SK-MEL-5 (cell line): Measurements from ENCODE around the gene RNF13. TPM values are rescaled to one million over a fixed set of nuclear protein-coding genes. Genes with fewer than 3 reads are reported as not detected.

Experiments used
- DNase-seq: peaks from one replicate; pipeline ENCODE4 v3.0.0-alpha.2; 2016; ENCODE audit warnings: low read depth, low spot score
- in situ Hi-C: cut with HindIII; loops from 2 replicates; pipeline ENCODE4 v1.10.0; 2016; ENCODE audit warnings: low sequenced_read_pairs, high pct_unique_total_duplicates, low pct_unique_long_range_greater_than_20kb
- total RNA-seq: library from RNA; depleted of rRNA; stranded (reverse); fragments of >200 nt; shearing (Covaris generic); gene quantifications from 2 replicates; pipeline ENCODE4 v1.2.3, GENCODE V29; 2014

RNF13 gene
- total RNA-seq, 1 experiment from 2014 or later, result 141 TPM

DNA sequence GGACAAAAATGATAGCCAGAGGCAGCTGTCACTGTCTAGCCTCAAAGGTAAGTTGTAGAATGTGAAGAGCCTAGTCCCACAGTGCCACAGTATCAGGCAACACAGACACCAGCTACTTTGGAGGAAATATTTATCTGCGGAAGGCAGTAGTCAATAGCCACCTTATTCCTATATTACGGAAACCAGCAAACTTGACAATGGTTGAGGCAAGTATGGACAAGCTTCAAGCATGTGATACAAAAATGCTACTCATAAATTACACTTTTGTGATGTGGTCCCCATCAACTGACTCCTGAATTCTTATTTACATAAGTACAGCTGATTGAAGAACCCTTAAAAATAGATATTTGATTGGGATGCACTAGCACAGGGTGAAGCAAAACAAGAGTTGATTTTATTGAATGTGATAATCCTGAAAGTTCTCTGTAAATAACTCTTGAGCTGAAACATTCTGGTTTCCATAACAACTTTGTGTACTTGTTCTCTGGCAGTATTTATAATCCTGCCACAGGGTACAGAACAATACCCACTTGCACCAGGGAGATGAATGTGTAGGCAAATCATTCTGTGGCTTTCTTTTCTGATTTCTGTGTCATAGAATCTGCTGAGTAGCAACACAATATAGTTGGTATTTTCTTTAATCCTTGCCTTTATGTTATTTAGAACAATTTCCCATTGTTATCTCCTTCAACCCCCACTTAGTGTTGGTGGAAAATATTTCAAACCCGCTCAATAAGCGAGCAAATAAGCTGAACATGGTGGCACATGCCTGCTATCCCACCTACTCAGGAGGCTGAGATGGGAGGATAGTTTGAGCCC, 20.4 kb upstream of the RNF13 start, which contains the start of gene ANKUB1:
Gene ANKUB1, minus strand, starts transcription at position 103 of the 819 bp plus-strand sequence. CDS start 188 bp downstream, outside the sequence.
- in situ Hi-C loops, result no loop called here
- DNase-seq, result no peak

DNA sequence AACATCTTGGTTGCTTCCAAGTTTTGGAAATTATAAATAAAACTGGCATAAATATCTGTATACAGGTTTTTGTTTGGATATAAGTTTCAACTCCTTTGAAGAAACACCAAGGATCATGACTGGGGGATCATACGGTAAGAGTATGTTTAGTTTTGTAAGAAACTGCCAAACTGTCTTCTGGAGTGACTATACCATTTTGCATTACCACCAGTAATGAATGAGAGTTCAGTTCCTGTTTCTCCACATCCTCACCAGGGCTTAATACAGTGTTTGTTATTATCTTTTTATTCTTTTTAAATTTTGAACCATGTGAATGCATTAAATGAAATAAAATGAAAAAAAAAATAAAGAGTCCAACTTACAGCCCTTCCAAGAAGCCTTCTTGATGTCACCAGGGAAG, 17.0 kb upstream of the RNF13 start:
- in situ Hi-C loops, result no loop called here
- DNase-seq, result no peak

DNA sequence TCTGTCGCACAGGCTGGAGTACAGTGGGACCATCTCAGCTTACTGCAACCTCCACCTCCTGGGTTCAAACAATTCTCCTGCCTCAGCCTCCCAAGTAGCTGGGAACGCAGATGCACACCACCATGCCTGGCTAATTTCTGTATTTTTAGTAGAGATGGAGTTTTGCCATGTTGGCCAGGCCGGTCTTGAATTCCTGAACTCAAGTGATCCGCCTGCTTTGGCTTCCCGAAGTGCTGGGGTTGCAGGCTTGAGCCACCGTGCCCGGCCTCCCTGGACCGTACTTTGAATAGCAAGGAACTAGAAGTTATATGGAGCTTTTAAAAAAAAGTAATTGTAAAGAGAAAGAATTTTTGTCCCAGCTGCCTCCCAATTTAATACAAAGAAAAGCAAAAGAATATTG, 12.3 kb upstream of the RNF13 start:
- DNase-seq, result no peak
- in situ Hi-C loops, result no loop called here

- in situ Hi-C loops, result no loop called here
- no peak for DNase-seq
Observed at GRCh38 chr3:149801195-149801594, 11.8 kb upstream of the RNF13 start.

- in situ Hi-C loops, result no loop called here
- no peak for DNase-seq
Observed at GRCh38 chr3:149801639-149802038, 11.4 kb upstream of the RNF13 start.

DNA sequence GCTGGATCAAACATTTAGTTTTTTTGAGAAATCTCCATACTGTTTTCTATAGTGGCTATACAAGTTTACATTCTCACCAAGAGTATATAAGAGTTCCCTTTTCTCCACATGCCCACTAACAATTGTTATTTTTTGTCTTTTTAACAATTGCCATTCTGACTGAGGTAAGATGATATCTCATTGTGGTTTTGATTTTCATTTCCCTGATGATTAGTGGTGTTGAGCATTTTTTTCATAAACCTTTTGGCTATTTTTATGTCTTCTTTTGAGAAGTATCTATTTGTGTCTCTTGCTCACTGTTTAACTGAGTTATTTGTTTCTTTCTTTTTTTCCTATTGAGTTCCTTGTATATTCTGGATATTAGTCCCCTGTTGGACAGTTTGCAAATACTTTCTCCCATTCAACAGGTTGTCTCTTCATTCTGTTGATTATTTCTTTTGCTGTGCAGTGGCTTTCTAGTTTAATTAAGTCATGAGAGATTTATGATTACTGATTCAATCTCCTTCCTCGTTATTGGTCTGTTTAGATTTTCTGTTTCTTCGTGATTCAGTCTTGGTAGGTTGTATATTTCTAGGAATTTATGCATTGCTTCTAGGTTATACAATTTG, 6.7 kb upstream of the RNF13 start:
- in situ Hi-C loops, result no loop called here
- no peak for DNase-seq

- in situ Hi-C loops, result no loop called here
- peak; percentile 84 for DNase-seq
Observed at GRCh38 chr3:149808209-149808829, 4.7 kb upstream of the RNF13 start.

GRCh38 chr3:149809699-149810098, 3.3 kb upstream of the RNF13 start:
- in situ Hi-C loops, result no loop called here
- DNase-seq, result no peak

DNA sequence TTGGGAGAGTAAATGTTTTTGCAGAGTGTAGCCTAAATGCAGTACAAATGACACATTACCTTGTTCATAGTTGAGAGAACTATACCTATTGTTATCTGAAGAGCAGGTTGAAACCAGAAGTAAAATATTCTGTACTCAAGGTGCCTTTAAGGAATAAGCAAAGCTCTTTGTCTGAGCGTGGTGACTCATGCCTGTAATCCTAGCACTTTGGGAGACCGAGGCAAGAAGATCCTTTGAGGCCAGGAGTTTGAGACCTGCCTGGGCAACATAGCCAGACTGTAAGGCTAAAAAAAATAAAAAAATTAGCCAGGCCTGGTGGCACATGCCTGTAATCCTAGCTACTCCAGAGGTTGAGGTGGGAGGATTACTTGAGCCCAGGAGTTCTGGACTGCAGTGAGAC, 2.2 kb upstream of the RNF13 start:
- DNase-seq, result no peak
- in situ Hi-C loops, result no loop called here

DNA sequence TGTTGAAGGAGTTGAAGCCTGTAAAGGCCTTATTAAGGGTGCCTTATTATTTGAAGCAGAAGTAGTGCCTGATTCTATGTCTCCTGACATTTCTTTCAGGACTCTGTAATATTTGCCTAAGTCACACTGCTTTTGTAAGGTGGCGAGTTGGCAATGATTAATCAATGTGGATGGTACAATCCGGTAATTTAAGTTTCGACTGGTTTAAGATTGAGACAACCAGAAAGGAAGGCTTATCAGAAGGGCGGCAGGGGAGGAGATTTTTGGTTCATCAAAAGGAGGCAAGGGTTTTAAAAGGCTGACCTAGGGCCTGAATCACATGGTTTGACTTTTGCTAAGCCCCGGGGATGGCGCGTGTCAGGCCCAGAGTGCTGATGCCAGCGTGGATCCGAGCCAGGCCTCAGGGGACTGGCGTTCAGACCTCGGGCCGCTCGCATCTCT, 830 bp upstream of the RNF13 start:
- DNase-seq, result no peak
- in situ Hi-C loops, result no loop called here

- DNase-seq, result peak; percentile 62
- in situ Hi-C loops, result no loop called here
Observed at GRCh38 chr3:149813367-149814281, 609 bp downstream of the RNF13 start.

GRCh38 chr3:149815321-149815720, 2.3 kb downstream of the RNF13 start:
- in situ Hi-C loops, result no loop called here

GRCh38 chr3:149815728-149816127, 2.7 kb downstream of the RNF13 start:
- DNase-seq, result no peak
- in situ Hi-C loops, result no loop called here

More at GRCh38 chr3:149815321-149815720, 2.3 kb downstream of the RNF13 start:
- DNase-seq, result no peak

DNA sequence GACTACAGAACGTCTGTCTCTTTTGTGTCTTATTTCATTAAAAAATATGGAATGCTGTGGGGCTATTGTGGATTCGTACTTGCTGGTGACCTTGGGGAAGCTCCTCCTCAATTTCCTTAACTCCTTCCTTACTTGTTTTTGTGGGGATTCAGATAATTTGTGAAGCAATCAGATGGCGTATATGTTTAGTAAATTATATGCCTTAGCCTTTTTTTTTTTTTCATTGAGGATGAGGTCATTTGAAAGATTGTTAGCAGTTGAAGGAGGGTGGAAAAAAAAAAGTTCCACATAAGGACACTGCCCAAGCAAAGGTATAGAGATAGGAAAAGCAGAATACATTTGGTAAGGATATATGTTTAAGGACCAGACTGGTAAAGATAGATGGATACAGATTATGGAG, 3.3 kb downstream of the RNF13 start:
- in situ Hi-C loops, result no loop called here

DNA sequence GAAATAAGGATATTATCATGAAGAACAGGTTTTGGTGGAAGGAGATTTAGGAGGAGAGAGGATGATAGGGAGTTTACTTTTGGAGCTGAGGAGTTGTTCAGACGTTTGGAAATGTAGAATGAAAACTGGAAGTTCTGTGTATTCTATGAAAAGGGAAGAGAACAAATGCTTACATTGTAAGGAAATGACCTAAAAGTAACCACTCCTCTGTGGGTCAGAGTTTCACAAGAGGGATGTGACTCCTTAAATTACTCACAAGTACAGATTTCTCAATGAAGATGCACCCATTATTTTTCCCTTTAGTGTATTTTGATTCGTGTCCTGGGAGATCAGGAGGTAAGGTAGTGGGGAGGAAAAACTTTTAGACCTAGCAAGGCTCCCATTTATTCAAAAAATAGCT, 4.0 kb downstream of the RNF13 start:
- in situ Hi-C loops, result no loop called here
- peak; percentile 74 for DNase-seq

More for the DNA sequence above, 3.3 kb downstream of the RNF13 start:
- no peak for DNase-seq

DNA sequence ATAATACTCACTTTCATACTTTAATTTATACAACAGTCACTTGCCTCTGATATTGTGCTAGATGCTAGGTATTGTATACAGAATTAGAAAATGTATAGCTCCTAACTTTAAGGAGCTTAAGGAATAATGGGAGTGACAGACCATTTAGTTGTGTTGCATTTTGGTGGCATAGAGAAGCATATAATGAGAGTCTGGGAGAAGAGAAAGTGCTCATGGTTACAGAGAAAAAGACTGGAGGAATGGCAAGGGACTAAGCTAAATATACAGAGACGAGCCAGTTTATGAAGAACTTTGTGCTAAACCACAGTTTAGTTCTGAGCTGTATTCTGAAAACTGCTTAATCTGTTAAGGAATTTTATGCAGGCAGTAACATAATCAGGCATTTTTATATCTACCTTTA, 6.4 kb downstream of the RNF13 start:
- DNase-seq, result no peak
- in situ Hi-C loops, result no loop called here

- in situ Hi-C loops, result no loop called here
- no peak for DNase-seq
Observed at GRCh38 chr3:149820183-149820582, 7.2 kb downstream of the RNF13 start.

DNA sequence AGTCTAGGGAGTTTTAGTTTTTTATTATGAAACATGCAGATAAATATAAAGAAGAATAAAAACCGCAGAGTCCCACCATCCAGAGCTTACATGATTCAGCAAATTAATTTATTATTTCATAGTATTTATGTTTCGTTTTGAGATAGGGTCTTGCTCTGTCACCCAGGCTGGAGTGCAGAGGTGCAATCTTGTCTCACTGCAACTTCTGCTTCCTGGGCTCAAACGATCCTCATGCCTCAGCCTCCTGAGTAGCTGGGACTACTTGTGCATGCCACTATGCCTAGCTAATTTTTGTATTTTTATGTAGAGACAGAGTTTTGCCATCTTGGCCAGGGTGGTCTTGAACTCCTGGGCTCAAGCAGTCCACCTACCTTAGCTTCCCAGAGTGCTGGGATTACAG, 13.6 kb downstream of the RNF13 start:
- in situ Hi-C loops, result no loop called here
- DNase-seq, result no peak
